Measurements from ENCODE around the gene FKBP2.
A peak's percentile ranks its signal among the peaks of the same experiment; 100 is the strongest.

Gene FKBP2

GRCh38 chr11:64265176-64266160, 24.6 kb downstream of the FKBP2 start:
- DNase-seq, result no peak

GRCh38 chr11:64266339-64266738, 25.4 kb downstream of the FKBP2 start:
- no peak for DNase-seq

- no peak for DNase-seq
Observed at GRCh38 chr11:64267207-64267945, 26.5 kb downstream of the FKBP2 start.

- DNase-seq, result no peak
Observed at GRCh38 chr11:64268025-64268892, 27.4 kb downstream of the FKBP2 start.

- DNase-seq, result no peak
Observed at GRCh38 chr11:64268893-64269539, 28.1 kb downstream of the FKBP2 start.

- peak; percentile 99 for DNase-seq
Observed at GRCh38 chr11:64269540-64270220, 28.8 kb downstream of the FKBP2 start.

- DNase-seq, result no peak
Observed at GRCh38 chr11:64275031-64275800, 34.3 kb downstream of the FKBP2 start.

DNA sequence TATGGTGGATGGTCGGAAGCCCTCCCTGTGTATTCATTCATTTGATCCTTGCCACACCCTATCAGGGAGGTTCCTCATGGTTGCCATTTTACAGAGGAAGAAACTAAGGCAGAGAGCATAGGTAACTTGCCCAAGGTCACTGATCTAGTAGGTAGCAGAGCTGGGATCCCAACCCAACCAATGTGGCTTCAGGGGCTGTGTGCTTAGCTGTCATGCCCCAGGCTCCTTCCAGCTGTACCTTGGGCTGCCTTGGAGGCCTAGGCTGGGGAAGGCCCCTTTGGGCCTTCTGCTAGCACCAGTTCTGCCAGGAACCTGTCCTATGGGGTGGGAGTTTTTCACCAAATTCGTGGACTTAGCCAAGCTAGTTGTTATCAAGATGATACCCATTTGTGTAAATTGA, 34.9 kb downstream of the FKBP2 start:
- no peak for DNase-seq

DNA sequence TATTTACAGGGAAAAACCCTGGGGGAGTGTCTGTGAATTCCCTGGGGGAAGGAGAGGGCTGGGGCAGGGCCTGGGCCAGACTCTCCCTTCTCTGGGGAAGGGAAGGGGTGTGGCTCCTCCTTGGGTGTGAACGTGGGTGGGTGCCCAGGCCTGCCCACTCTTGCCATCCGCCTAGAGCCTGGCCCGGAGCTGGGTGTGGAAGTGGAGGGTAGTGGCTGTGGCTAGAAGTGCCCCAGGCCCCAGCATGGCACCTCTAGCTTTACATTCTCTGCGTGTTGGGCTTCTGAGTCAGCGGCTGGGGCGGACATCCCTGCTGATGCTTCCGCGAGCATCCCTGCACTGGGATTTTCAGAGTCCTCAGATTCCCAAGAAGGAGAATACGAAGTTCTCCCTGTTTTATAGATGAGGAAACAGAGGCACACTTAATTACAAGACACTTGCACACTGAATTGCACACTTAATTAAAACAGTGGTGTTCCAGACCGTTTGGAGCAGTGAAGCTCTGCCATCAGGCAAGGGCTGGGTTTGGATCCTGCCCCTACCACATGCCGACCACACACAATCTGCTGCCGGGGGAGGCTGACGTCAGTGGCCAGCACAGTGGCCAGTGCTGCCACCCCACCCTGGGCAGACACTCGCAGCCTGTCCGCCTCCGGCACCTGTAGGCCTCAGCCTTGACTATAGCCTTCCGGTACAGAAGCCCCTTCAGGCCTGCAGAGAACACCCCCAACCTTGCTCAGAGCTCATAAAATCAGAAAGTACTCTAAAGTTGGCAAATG, 35.9 kb downstream of the FKBP2 start:
- DNase-seq, result no peak

DNA sequence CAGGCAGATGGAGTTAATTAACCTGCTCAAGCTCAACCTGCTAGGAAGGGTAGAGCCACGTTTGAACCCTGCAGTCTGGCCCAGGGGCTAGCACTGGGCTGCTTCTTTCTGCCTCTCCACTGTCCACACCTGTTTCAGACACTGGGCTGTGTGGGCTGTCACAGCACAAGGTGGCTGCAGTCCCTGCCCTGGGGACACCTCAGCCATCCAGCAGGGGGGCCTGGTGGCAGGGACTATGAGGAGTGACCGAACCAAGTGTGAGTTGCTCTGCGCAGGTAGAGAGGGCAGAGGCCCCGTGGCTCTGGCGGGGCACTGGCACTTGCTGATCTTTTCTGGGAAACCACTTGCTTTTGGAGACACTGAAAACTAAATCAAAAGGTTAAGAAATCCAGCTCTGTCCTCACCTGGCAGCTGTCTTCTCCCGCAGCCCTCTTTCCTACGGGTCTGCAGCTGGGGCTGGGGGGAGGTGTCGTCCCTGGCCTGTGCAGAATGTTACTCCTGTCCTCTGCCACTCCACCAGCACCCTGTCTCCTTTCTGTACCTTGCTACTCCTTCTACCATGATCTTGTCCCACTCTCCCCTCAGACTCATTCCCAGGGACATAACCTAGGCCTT, 37.8 kb downstream of the FKBP2 start:
- DNase-seq, result no peak

DNA sequence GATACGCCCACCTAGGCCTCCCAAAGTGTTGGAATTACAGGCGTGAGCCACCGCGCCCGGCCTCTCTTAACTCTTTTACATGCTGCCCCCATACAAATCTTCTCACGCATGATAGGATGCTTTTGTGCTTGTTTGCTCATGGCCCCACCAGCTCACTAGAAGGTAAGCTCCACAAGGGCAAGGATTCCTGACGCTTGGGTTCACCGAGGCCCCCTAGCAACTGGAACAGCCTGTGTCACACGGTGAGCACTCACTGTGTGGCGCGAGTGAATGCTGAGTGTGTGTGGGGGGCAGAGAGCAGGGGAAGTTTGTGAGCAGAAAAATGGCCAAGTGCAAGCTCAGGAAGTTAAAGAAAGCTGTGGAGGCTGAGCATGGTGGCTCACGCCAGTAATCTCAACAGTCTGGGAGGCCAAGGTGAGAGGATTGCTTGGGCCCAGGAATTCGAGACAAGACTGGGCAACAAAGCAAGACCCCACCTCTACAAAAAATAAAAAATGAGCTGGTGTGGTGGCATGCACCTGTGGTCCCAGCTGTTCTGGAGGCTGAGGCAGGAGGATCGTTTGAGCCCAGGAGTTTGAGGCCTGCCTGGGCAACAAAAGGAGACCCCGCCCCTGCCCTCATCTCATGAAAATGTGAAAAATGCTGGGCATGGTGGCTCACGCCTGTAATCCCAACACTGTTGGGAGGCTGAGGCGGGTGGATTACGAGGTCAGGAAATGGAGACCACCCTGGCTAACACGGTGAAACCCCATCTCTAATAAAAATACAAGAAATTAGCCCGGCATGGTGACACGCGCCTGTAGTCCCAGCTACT, 41.3 kb downstream of the FKBP2 start:
- no peak for DNase-seq

DNA sequence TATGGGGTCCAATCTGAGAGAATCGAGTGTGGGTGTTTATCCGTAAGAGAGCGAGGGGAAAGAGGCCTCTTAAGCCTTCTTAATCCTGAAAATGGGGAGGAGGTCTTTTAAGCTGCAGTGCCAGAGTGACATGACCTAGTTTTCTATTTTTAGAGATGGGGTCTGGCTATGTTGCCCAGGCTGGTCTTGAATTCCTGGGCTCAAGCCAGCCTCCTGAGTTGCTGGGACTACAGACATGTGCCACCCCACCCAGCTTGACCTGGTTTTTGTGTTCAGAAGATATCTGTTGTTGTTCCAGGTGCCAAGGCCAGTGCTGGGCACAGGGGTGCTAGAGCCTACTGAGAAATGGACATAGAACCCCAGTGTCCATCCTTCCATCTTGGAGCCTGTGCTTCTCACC, 42.2 kb downstream of the FKBP2 start:
- no peak for DNase-seq

GRCh38 chr11:64284048-64284961, 43.4 kb downstream of the FKBP2 start, which contains the start of gene BAD:
TSS of gene BAD (minus strand) at chr11:64284665. CDS start at chr11:64284368, 297 bp downstream.
- DNase-seq, result peak; percentile 97

GRCh38 chr11:64284962-64285884, 44.3 kb downstream of the FKBP2 start, which contains the start of gene GPR137:
TSS of gene GPR137 (plus strand) at chr11:64285848. CDS start at chr11:64286525, 677 bp downstream.
- peak; percentile 98 for DNase-seq

DNA sequence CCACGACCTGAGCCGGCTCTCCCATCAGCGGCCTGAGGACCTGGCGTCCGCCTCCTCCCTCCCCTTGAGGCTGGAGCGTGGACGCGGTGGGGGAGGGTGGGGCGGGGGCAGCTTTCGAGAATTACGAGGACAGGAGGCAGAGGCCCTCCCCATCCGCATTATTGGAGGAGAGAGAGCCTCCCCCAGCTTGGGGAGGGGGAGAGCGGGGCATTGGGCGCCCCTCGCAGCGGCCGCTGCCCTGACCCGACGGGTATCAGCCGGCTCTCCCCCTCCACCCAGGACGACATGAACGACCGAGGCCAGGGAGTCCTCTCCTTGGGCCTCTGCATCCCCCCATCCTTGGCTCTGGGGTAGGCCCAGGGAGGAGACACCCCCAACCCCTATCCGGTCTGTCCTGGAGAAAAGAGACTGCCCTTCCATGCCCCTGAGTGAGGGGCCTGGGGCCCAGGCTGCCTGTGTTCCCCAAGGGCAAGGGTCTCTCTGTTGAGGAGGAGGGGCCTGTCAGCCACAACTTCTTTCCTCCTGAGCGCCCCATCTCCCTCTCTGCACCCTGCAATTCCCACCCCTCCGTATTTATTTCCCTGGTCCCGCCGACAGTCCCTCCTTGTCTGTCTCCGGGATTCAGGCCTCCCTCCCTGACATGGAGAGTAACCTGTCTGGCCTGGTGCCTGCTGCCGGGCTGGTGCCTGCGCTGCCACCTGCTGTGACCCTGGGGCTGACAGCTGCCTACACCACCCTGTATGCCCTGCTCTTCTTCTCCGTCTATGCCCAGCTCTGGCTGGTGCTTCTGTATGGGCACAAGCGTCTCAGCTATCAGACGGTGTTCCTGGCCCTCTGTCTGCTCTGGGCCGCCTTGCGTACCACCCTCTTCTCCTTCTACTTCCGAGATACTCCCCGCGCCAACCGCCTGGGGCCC, 45.2 kb downstream of the FKBP2 start:
- DNase-seq, result no peak

Data from retina (tissue), 1 donor.